Liver (tissue), 9 donors: ENCODE results near the gene VASH2. TPM values are rescaled to one million over a fixed set of nuclear protein-coding genes. Genes with fewer than 3 reads are reported as not detected.
A peak's percentile ranks its signal among the peaks of the same experiment; 100 is the strongest.

ENCODE experiments used
- DNase-seq: peaks from one replicate; pipeline ENCODE4 v3.0.0-alpha.2; 2017; ENCODE audit warnings: low spot score
- H3K27ac ChIP-seq, 2 donors: one replicate each; pipeline ENCODE4 v1.7.0; 2013; ENCODE audit warnings: inconsistent platforms in 2 of 2, low read length in 2 of 2, control low read depth in 1 of 2, low read depth in 1 of 2, mild to moderate bottlenecking in 1 of 2
- H3K27me3 ChIP-seq, 4 donors: one replicate each; pipeline versions ENCODE4 v1.6.1 to v1.7.0; 2013; ENCODE audit warnings: low read length in 3 of 4, inconsistent platforms in 1 of 4, mild to moderate bottlenecking in 1 of 4, moderate library complexity in 1 of 4; ENCODE audit not compliant: control insufficient read depth in 4 of 4, insufficient read depth in 4 of 4
- H3K36me3 ChIP-seq, 4 donors: one replicate each; pipeline versions ENCODE4 v1.6.1 to v1.7.0; 2013; ENCODE audit warnings: low read length in 3 of 4, mild to moderate bottlenecking in 3 of 4, low read depth in 1 of 4, moderate library complexity in 1 of 4; ENCODE audit not compliant: control insufficient read depth in 4 of 4, insufficient read depth in 3 of 4
- H3K4me1 ChIP-seq, 4 donors: one replicate each; pipeline versions ENCODE4 v1.6.1 to v1.7.0; 2013; ENCODE audit warnings: low read length in 3 of 4, mild to moderate bottlenecking in 3 of 4, moderate library complexity in 1 of 4; ENCODE audit not compliant: control insufficient read depth in 4 of 4, insufficient read depth in 4 of 4
- H3K4me3 ChIP-seq, 3 donors: one replicate each; pipeline versions ENCODE4 v1.6.1 to v1.7.0; 2013; ENCODE audit warnings: low read length in 3 of 3, control low read depth in 1 of 3, low read depth in 1 of 3, mild to moderate bottlenecking in 1 of 3
- H3K9ac ChIP-seq, 2 donors: one replicate each; pipeline ENCODE4 v1.7.0; 2013; ENCODE audit warnings: low read length in 2 of 2, mild to moderate bottlenecking in 2 of 2, moderate library complexity in 2 of 2, control low read depth in 1 of 2, low read depth in 1 of 2
- H3K9me3 ChIP-seq, 4 donors: one replicate each; pipeline versions ENCODE4 v1.6.1 to v1.7.0; 2013; ENCODE audit warnings: low read length in 3 of 4; ENCODE audit not compliant: control insufficient read depth in 4 of 4
- ATF3 ChIP-seq: IDR thresholded peaks from 2 replicates; pipeline ENCODE4 v1.6.1; 2016; ENCODE audit warnings: antibody characterized with exemption
- EGR1 ChIP-seq, 2 donors: IDR thresholded peaks; 2 replicates each; pipeline ENCODE4 v1.6.1; 2016 to 2018; ENCODE audit warnings: antibody characterized with exemption in 2 of 2, low read depth in 2 of 2
- FOXA1 ChIP-seq: IDR thresholded peaks from 2 replicates; pipeline ENCODE4 v1.6.1; 2016; ENCODE audit warnings: antibody characterized with exemption
- FOXA2 ChIP-seq: IDR thresholded peaks from 2 replicates; pipeline ENCODE4 v1.6.1; 2016; ENCODE audit warnings: antibody characterized with exemption
- GABPA ChIP-seq, 2 donors: IDR thresholded peaks in 1 of 2; conservative IDR thresholded peaks in 1 of 2; 2 replicates each; pipeline ENCODE4 v1.6.1; 2016; ENCODE audit warnings: antibody characterized with exemption in 2 of 2, mild to moderate bottlenecking in 1 of 2, moderate library complexity in 1 of 2
- HNF4A ChIP-seq, 2 donors: conservative IDR thresholded peaks; 2 replicates each; pipeline ENCODE4 v1.6.1; 2016; ENCODE audit warnings: antibody characterized with exemption in 2 of 2, mild to moderate bottlenecking in 2 of 2
- HNF4G ChIP-seq: IDR thresholded peaks from 2 replicates; pipeline ENCODE4 v1.6.1; 2016; ENCODE audit warnings: antibody characterized with exemption
- JUND ChIP-seq, 2 donors: IDR thresholded peaks; 2 replicates each; pipeline ENCODE4 v1.6.1; 2016; ENCODE audit warnings: antibody characterized with exemption in 2 of 2
- RAD21 ChIP-seq, 2 donors: IDR thresholded peaks; 2 replicates each; pipeline ENCODE4 v1.6.1; 2016; ENCODE audit warnings: antibody characterized with exemption in 2 of 2, mild to moderate bottlenecking in 2 of 2
- REST ChIP-seq: IDR thresholded peaks from 2 replicates; pipeline ENCODE4 v1.6.1; 2016; ENCODE audit warnings: antibody characterized with exemption, mild to moderate bottlenecking
- RXRA ChIP-seq, 2 donors: IDR thresholded peaks; 2 replicates each; pipeline ENCODE4 v1.6.1; 2017 to 2018; ENCODE audit warnings: antibody characterized with exemption in 2 of 2, mild to moderate bottlenecking in 1 of 2
- SP1 ChIP-seq: IDR thresholded peaks from 2 replicates; pipeline ENCODE4 v1.6.1; 2018; ENCODE audit warnings: antibody characterized with exemption, mild to moderate bottlenecking
- TAF1 ChIP-seq: conservative IDR thresholded peaks from 2 replicates; pipeline ENCODE4 v1.6.1; 2016; ENCODE audit warnings: antibody characterized with exemption, mild to moderate bottlenecking
- YY1 ChIP-seq: IDR thresholded peaks from 2 replicates; pipeline ENCODE4 v1.6.1; 2016; ENCODE audit warnings: antibody characterized with exemption, mild to moderate bottlenecking
- WGBS: extraction: QIAGEN DNeasy Blood & Tissue Kit; methylation state at CpG from one replicate; pipeline ENCODE4 v1.1.7; 2013; 5-methylcytosine and 5-hydroxymethylcytosine counted together
- polyA plus RNA-seq, 2 donors: library from polyadenylated mRNA; stranded (reverse) in 1 of 2; unstranded in 1 of 2; fragments of 200-250 nt in 1 of 2; fragments of >200 nt in 1 of 2; fragmentation: Nextera tagmentation in 1 of 2; extraction: Ambion mirVana in 1 of 2; gene quantifications; one replicate each; pipeline versions ENCODE4 v1.2.1 to v1.2.3, GENCODE V29; 2013 to 2015
- total RNA-seq, 2 donors: library from RNA; depleted of rRNA; stranded (reverse); fragments of >200 nt; gene quantifications; one replicate each; pipeline ENCODE4 v1.2.3, GENCODE V29; 2014
- TF ChIP-seq, protein P1 (sequence below): fragments of 150-350 bp; IDR thresholded peaks from 2 replicates; pipeline ENCODE4 v1.5.1; 2017; ENCODE audit warnings: improper control_type of control experiment, low read depth, low read length; ENCODE audit not compliant: missing input control
- TF ChIP-seq, protein P2 (sequence below): IDR thresholded peaks from 2 replicates; pipeline ENCODE4 v1.6.1; 2016; ENCODE audit warnings: antibody characterized with exemption
- TF ChIP-seq, protein P3 (sequence below): IDR thresholded peaks from 2 replicates; pipeline ENCODE4 v1.6.1; 2016; ENCODE audit warnings: antibody characterized with exemption
- donor health status: healthy.
- donor health status: healthy.
- donor health status: healthy.
- donor health status: healthy.
- donor health status: healthy.

The VASH2 gene
- total and polyA plus RNA-seq, 4 donors = 0.01 to 0.70 (median 0.23) TPM

DNA sequence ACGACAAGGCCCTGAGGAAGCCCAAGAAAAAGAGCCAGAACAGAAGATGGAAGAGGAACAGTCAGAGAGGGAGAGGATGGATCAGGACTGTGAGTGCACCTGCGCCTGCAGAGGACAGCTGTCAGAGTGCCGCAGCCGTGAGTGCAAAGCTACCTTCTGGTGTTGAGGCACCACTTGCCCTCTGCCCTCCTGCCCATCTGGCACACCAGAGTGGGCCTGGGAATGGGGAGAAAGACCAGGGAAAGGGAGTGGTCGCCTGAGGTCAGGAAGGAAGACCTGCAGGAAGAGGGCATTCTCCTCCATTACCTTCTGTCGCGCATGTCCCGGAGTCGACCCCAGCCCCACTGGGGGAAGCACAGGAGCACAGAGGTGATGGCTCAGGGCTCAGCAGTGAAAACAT, 26.2 kb downstream of the VASH2 start:
- Histone ChIP-seq H3K27ac (no peak overlapping the region), H3K4me3 (no peak overlapping the region), H3K4me1 (no peaks in the 10 kb centered on the region), H3K36me3 (no peaks in the 10 kb centered on the region), H3K27me3 (no peaks in the 10 kb centered on the region), H3K9ac (no peak overlapping the region), H3K9me3 (no peaks in the 10 kb centered on the region)
- WGBS = 87% methylated on average over 9 of the region's 9 CpGs
- no peak for DNase-seq
- TF ChIP-seq, protein P1, sequence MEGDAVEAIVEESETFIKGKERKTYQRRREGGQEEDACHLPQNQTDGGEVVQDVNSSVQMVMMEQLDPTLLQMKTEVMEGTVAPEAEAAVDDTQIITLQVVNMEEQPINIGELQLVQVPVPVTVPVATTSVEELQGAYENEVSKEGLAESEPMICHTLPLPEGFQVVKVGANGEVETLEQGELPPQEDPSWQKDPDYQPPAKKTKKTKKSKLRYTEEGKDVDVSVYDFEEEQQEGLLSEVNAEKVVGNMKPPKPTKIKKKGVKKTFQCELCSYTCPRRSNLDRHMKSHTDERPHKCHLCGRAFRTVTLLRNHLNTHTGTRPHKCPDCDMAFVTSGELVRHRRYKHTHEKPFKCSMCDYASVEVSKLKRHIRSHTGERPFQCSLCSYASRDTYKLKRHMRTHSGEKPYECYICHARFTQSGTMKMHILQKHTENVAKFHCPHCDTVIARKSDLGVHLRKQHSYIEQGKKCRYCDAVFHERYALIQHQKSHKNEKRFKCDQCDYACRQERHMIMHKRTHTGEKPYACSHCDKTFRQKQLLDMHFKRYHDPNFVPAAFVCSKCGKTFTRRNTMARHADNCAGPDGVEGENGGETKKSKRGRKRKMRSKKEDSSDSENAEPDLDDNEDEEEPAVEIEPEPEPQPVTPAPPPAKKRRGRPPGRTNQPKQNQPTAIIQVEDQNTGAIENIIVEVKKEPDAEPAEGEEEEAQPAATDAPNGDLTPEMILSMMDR = no peak
- TF ChIP-seq HNF4G (no peak), ATF3 (no peak), FOXA1 (no peak), GABPA (IDR thresholded peaks at IDR 0.05 in 1 of 2, conservative IDR thresholded peaks at IDR 0.05 in 1 of 2) (no peak), FOXA2 (no peak), SP1 (no peak), RXRA (IDR thresholded peaks at IDR 0.05) (no peak), RAD21 (IDR thresholded peaks at IDR 0.05) (no peak), HNF4A (conservative IDR thresholded peaks at IDR 0.05) (no peak), REST (no peak)
- TF ChIP-seq, protein P2, sequence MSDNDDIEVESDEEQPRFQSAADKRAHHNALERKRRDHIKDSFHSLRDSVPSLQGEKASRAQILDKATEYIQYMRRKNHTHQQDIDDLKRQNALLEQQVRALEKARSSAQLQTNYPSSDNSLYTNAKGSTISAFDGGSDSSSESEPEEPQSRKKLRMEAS = no peak
- TF ChIP-seq, protein P3, sequence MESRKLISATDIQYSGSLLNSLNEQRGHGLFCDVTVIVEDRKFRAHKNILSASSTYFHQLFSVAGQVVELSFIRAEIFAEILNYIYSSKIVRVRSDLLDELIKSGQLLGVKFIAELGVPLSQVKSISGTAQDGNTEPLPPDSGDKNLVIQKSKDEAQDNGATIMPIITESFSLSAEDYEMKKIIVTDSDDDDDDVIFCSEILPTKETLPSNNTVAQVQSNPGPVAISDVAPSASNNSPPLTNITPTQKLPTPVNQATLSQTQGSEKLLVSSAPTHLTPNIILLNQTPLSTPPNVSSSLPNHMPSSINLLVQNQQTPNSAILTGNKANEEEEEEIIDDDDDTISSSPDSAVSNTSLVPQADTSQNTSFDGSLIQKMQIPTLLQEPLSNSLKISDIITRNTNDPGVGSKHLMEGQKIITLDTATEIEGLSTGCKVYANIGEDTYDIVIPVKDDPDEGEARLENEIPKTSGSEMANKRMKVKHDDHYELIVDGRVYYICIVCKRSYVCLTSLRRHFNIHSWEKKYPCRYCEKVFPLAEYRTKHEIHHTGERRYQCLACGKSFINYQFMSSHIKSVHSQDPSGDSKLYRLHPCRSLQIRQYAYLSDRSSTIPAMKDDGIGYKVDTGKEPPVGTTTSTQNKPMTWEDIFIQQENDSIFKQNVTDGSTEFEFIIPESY = no peak

- 88% methylated on average over 16 of the region's 16 CpGs for WGBS
- no peaks in the 10 kb centered on the region for H3K9me3 ChIP-seq
- no peak overlapping the region for H3K27ac ChIP-seq
- H3K27me3 ChIP-seq = no peaks in the 10 kb centered on the region
- no peak overlapping the region for H3K9ac ChIP-seq
- no peaks in the 10 kb centered on the region for H3K4me1 ChIP-seq
- H3K4me3 ChIP-seq = no peak overlapping the region
- TF ChIP-seq YY1 = no peak
- TF ChIP-seq JUND (IDR thresholded peaks at IDR 0.05) = no peak
- no peak for TF ChIP-seq HNF4A (conservative IDR thresholded peaks at IDR 0.05)
- no peak for TF ChIP-seq FOXA2
- no peak for TF ChIP-seq TAF1
- no peak for TF ChIP-seq GABPA (IDR thresholded peaks at IDR 0.05 in 1 of 2, conservative IDR thresholded peaks at IDR 0.05 in 1 of 2)
- no peak for TF ChIP-seq RAD21 (IDR thresholded peaks at IDR 0.05)
- TF ChIP-seq, protein P2 = no peak
- no peak for TF ChIP-seq REST
- no peak for TF ChIP-seq EGR1 (IDR thresholded peaks at IDR 0.05; ENCODE audit: low read depth in 2 of 2)
- no peak for TF ChIP-seq FOXA1
- no peaks in the 10 kb centered on the region for H3K36me3 ChIP-seq
- DNase-seq = peak; percentile 14
These were observed 27.7 kb downstream of the VASH2 start for GRCh38 chr1:212977781-212978645.
